D341Med (cell line): ENCODE results near the gene RNASEH2B.
A peak's percentile ranks its signal among the peaks of the same experiment; 100 is the strongest.

ENCODE experiments used
- DNase-seq: peaks from one replicate; pipeline ENCODE4 v3.0.0; 2012; ENCODE audit warnings: low spot score

The RNASEH2B gene, protein sequence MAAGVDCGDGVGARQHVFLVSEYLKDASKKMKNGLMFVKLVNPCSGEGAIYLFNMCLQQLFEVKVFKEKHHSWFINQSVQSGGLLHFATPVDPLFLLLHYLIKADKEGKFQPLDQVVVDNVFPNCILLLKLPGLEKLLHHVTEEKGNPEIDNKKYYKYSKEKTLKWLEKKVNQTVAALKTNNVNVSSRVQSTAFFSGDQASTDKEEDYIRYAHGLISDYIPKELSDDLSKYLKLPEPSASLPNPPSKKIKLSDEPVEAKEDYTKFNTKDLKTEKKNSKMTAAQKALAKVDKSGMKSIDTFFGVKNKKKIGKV

DNA sequence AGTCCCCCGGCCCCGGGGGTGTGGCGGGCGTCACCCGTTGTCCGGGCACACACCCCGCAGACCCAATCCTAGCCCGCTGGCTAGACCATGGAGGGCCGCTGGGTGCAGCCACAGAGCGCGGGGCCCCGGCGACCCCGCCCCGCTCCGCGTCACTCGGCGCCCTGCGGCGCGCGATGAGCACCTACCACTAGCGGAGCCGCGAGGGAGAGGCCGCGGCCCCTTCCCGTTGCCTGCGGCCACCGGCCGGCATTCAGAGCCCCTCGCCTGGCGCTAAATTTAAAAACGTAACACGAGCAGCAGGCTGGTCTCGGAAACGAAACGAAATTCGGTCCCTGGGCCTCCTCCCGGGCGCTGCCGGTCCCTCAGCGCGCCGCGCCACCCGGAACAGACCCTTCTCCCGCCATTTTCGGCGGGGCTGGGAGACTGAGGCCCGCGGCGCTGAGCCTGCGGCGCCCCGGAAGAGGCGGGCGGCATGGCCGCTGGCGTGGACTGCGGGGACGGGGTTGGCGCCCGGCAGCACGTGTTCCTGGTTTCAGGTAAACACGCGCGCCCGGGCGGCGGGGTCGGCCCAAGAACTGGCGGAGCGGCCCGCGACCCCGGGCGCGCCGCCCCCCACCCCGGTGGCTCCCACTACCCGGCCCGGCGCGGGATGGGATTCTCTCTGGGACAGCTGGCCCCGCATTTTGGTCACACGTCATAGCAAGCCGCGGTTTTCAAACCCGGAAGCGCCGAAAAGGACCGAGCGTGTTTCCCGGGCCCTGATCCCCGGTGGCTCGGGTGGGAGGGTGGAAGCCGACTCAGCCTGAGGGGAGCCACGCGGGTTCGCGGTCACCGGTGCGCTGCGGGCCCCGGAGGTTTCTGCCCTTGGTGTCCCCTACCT, at the start of gene RNASEH2B:
Gene RNASEH2B (plus strand): TSS at position 187 of the 880 bp plus-strand sequence. CDS start 286 bp downstream, at position 473.
- peak; percentile 90 for DNase-seq

DNA sequence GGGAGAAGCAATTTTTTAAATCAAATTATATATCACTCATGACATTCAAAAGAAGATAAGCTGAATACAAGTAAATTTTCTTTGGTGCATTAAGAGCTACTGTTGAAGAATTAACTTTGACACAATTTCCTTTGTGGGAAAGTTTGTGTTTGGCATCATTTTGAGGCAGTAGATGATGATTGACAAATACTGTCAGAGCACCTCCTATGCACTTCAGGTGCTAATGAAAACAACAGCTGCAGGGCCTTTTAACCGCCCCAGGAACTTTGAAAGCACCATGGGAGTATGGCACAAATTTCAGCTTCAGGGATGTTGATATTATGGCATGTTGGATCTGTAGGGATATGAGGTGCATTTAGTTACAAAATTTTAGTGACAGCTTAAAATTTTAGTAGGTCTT, 45.1 kb upstream of the RNASEH2B start:
- no peak for DNase-seq

- no peak for DNase-seq
Observed at GRCh38 chr13:50866817-50867636, 42.6 kb upstream of the RNASEH2B start.

- DNase-seq, result no peak
Observed at GRCh38 chr13:50867637-50867945, 42.0 kb upstream of the RNASEH2B start.

GRCh38 chr13:50871405-50871804, 38.2 kb upstream of the RNASEH2B start:
- no peak for DNase-seq

- no peak for DNase-seq
Observed at GRCh38 chr13:50873467-50873866, 36.1 kb upstream of the RNASEH2B start.

- DNase-seq, result no peak
Observed at GRCh38 chr13:50873991-50874390, 35.6 kb upstream of the RNASEH2B start.

GRCh38 chr13:50882816-50883435, 26.7 kb upstream of the RNASEH2B start:
- DNase-seq, result no peak

DNA sequence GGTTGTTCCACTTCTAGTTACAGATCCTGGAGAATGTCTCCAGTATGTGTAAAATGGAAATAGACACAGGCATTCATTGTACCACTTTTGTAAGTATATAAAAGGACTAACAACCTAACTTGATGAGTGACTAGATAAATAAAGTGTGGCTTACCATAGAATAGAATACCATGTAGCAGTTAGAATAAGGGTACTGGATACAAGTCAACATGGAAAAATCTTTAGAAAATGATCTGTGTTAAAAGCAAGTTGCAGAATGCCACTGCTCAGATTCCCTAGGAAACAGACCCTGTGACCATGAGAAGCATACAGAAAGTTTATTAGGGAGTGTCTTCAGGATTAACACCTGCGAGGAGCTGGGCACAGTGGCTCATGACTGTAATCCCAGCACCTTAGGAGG, 25.9 kb upstream of the RNASEH2B start:
- DNase-seq, result no peak

- no peak for DNase-seq
Observed at GRCh38 chr13:50884265-50884664, 25.3 kb upstream of the RNASEH2B start.

DNA sequence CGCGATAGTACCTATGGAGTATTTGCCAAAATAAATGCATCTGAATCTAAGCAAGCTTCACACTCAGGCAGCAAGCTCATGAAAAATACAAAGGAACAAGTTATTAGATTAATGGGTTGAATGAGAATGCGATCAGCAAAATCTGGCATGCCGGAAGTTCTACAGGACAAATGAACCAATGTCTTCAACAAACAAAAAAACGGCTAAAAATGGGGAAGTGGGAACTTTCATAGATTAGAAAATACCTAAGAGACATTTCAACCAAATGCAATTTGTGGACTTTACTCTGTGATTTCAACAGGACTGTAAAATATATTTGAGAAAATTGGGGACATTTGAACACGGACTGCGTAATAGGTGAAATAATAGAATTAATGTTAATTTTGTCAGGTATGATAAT, 22.4 kb upstream of the RNASEH2B start:
- no peak for DNase-seq

GRCh38 chr13:50888362-50888761, 21.2 kb upstream of the RNASEH2B start:
- no peak for DNase-seq

DNA sequence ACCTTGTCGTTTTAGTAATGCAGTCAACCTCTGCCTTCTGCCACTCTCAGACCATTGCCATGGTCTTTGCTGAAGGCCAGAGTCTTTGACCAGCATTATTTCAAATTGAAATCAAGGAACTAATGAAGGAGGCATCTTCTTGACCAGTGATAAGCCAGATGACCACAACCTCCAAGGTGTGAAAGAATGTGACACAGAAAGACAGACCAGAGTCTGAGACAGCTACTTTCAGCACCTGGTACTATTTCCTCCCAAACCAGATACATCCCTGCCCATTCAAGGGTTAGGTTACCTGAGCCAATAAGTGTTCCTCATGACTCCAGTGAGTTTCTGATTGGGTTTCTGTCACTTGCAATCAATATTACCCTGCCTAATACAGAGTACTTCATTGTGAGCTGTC, 20.3 kb upstream of the RNASEH2B start:
- no peak for DNase-seq

DNA sequence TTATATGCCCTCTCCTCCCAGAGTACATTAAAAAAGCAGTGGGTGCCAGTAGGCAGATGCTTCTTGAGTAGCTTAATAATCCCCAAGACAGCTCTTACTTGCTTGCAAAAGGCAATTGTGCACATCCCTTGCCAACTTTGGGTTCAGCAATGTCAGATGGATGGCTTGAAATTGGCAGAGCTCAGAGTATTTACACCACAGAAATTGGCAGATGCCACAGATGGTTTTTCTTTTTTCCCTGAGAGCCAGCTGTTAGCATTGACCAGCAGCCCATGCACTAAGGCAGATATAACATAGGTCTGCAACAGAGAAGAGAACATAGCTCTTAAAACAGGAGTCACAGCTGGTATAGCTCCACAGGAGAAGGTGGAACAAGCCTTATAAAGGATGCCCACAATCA, 18.4 kb upstream of the RNASEH2B start:
- no peak for DNase-seq

DNA sequence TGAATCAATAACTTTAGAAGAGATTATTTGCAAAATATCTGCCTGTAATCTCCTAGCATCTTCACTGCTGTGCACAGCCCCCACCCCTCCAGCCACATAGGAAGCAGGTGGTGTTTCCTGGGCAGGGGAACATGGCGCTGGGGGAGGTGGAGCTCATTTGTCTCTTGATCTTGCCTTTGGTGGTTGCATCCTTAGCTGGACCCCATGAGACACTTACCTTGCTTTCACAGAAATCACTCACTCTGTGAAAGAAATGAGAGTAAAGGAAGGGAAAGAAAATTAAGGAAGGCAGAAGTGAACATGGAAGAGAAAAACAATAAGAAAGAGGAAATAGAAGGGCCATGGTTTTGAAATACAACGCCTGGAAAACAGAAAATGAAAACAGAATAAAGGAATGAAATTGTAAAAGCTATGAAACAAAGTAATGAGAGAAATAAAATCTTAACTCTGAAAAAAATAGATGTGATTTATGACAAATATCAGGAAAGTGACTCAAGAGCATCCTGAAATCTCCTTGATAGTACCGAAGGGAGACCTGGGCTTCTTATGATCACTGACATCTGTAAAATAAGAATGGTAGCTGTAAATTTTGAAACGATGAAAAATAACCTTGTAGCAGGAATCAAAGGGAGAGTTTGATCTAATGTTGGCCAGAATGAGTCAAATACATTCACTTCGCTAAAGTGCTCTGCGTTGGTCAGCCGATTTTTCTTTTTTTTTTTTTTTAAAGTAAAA, 17.2 kb upstream of the RNASEH2B start:
- no peak for DNase-seq

- DNase-seq, result no peak
Observed at GRCh38 chr13:50893211-50893852, 16.3 kb upstream of the RNASEH2B start.

- DNase-seq, result no peak
Observed at GRCh38 chr13:50894012-50894411, 15.6 kb upstream of the RNASEH2B start.

- no peak for DNase-seq
Observed at GRCh38 chr13:50894504-50894903, 15.1 kb upstream of the RNASEH2B start.

- no peak for DNase-seq
Observed at GRCh38 chr13:50898338-50898737, 11.3 kb upstream of the RNASEH2B start.

DNA sequence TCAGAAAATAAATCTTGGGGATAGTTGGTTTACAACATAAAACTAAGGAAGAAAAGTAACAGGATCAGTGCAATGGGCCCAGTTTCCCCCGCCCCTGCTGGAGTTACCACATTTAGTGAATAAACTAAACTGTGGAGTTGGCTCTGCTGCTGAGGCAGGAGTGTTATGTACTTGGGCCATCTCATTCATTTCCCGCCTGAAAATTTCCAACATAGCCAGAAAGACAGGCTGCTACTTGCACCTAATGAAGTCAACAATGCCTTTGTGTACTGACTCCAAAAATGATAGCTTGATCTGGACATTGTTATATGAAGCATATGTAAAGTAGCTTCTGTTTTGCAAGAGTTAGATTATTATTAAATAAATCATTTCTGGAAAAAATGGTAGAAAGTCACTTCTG, 7.9 kb upstream of the RNASEH2B start:
- DNase-seq, result no peak

DNA sequence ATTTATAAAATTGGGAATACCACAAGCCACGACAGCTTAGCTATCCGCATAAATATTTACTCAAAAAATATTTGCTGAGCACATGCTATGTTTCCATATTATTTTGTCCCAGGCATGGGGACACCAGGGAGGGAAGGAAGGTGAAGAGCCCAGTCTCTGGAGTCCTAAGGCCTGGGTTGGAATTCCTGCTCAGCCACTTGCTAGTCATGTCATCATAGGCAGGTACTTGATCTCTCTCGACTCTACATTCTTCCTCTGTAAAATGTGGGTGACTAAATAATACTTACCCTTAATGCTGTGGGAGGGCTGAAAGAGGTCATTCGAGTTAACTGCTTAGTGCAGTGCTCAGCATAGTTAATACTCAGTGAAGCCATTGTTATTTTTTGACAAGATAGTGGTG, 4.3 kb upstream of the RNASEH2B start:
- DNase-seq, result no peak
